ENCODE results near the gene PARD6A.

The PARD6A gene

DNA sequence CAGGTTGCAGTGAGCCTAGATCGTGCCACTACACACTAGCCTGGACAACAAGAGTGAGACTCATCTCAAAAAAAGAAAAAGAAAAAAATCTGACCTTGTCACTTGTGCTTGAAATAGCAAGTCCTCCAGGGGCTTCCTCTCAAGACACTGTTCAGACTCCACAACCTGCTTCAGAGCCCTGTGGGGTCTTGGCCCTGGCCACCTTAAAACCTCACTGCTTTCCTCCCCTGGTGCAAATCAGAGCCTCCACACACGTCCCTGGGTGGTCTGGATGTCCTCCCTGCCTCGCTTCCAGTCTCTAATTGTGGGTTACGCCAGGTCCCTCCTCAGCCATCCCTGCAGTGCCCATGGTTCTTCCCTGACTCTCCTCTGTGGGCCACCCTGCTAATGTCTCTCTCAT, 5.4 kb upstream of the PARD6A start:
- DNase-seq (ENCODE audit: low read depth) = no peak
- no peak for TF ChIP-seq MYC (IDR thresholded peaks at IDR 0.05; ENCODE audit: low read depth, low read length)
- no peak for TF ChIP-seq POLR2A (IDR thresholded peaks at IDR 0.05; ENCODE audit: extremely low read depth, insufficient read length)
- TF ChIP-seq, protein P1, sequence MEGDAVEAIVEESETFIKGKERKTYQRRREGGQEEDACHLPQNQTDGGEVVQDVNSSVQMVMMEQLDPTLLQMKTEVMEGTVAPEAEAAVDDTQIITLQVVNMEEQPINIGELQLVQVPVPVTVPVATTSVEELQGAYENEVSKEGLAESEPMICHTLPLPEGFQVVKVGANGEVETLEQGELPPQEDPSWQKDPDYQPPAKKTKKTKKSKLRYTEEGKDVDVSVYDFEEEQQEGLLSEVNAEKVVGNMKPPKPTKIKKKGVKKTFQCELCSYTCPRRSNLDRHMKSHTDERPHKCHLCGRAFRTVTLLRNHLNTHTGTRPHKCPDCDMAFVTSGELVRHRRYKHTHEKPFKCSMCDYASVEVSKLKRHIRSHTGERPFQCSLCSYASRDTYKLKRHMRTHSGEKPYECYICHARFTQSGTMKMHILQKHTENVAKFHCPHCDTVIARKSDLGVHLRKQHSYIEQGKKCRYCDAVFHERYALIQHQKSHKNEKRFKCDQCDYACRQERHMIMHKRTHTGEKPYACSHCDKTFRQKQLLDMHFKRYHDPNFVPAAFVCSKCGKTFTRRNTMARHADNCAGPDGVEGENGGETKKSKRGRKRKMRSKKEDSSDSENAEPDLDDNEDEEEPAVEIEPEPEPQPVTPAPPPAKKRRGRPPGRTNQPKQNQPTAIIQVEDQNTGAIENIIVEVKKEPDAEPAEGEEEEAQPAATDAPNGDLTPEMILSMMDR (IDR thresholded peaks at IDR 0.05; ENCODE audit: low read depth, low read length) = no peak
- no peak for TF ChIP-seq MAX (IDR thresholded peaks at IDR 0.05; ENCODE audit: low read depth, low read length)
- H3K4me3 ChIP-seq (ENCODE audit: low read depth, low read length) = no peak overlapping the region

DNA sequence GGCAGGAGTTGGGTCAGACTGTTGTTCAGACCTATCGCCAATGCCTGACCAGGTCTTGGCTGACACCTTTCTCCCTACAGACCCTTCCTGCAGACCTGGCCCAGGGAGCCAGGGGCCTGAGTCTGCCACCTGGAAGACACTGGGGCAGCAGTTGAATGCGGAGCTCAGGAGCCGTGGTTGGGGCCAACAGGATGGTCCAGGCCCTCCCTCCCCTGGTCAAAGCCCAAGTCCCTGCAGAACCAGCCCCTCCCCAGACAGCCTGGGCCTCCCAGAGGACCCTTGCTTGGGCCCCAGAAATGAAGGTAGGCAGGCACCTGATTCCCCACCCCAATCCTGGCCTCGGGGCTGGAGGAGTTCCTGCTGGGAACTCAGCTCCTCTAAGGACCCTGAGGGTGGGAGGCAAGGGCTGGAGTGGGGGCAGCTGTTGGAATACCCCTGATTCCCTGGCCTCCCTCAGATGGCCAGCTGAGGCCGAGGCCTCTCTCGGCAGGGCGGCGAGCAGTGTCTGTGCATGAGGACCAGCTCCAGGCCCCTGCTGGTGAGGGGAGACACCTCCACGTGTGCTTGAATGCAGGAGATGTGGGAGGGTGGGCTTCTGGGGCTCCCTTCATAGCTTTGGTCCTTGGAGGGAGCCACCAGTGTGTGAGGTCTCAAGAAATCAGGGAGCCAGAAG, 4.3 kb upstream of the PARD6A start:
- DNase-seq (ENCODE audit: low read depth) = no peak
- TF ChIP-seq POLR2A (IDR thresholded peaks at IDR 0.05; ENCODE audit: extremely low read depth, insufficient read length) = no peak
- no peak for TF ChIP-seq MYC (IDR thresholded peaks at IDR 0.05; ENCODE audit: low read depth, low read length)
- TF ChIP-seq, protein P1 (IDR thresholded peaks at IDR 0.05; ENCODE audit: low read depth, low read length) = no peak
- TF ChIP-seq MAX (IDR thresholded peaks at IDR 0.05; ENCODE audit: low read depth, low read length) = no peak
- H3K4me3 ChIP-seq (ENCODE audit: low read depth, low read length) = no peak overlapping the region

DNA sequence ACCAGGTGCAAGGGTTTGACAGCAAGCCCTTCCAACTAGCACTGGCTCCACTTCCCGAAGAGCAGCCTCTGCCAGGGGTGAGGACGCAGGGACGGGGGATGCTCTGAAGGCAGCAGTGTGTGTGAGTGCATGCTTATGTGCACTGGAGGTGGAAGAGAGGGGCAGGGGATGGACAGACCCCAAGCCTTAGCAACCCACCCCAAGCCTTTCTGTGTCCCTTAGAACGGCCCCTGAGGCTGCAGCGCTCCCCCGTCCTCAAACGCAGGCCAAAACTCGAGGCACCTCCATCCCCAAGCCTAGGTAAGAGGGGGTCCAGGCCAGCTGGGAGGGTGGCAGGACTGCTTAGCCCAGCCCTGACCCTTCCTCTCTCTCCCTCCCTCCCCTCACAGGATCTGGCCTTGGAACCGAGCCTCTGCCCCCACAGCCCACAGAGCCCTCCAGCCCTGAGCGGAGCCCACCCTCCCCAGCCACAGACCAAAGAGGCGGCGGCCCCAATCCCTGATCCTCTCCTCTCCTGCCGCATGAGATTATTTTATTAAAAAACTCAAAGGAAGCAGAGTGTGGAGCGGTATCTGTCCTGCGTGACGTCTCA, 3.6 kb upstream of the PARD6A start:
- TF ChIP-seq POLR2A (IDR thresholded peaks at IDR 0.05; ENCODE audit: extremely low read depth, insufficient read length) = no peak
- TF ChIP-seq MAX (IDR thresholded peaks at IDR 0.05; ENCODE audit: low read depth, low read length) = no peak
- no peak for TF ChIP-seq MYC (IDR thresholded peaks at IDR 0.05; ENCODE audit: low read depth, low read length)
- TF ChIP-seq, protein P1 (IDR thresholded peaks at IDR 0.05; ENCODE audit: low read depth, low read length) = no peak
- H3K4me3 ChIP-seq (ENCODE audit: low read depth, low read length) = no peak overlapping the region
- no peak for DNase-seq (ENCODE audit: low read depth)

- TF ChIP-seq, protein P1 (IDR thresholded peaks at IDR 0.05; ENCODE audit: low read depth, low read length) = no peak
- TF ChIP-seq MYC (IDR thresholded peaks at IDR 0.05; ENCODE audit: low read depth, low read length) (no peak), MAX (IDR thresholded peaks at IDR 0.05; ENCODE audit: low read depth, low read length) (no peak), POLR2A (IDR thresholded peaks at IDR 0.05; ENCODE audit: extremely low read depth, insufficient read length) (no peak)
- no peak overlapping the region for H3K4me3 ChIP-seq (ENCODE audit: low read depth, low read length)
Observed at GRCh38 chr16:67657751-67658518, 2.8 kb upstream of the PARD6A start.

GRCh38 chr16:67658849-67659674, 1.7 kb upstream of the PARD6A start:
- no peak for TF ChIP-seq MAX (IDR thresholded peaks at IDR 0.05; ENCODE audit: low read depth, low read length)
- no peak for TF ChIP-seq POLR2A (IDR thresholded peaks at IDR 0.05; ENCODE audit: extremely low read depth, insufficient read length)
- TF ChIP-seq MYC (IDR thresholded peaks at IDR 0.05; ENCODE audit: low read depth, low read length) = no peak
- TF ChIP-seq, protein P1 (IDR thresholded peaks at IDR 0.05; ENCODE audit: low read depth, low read length) = no peak
- H3K4me3 ChIP-seq (ENCODE audit: low read depth, low read length) = peak overlapping the region; percentile 73
- no peak for DNase-seq (ENCODE audit: low read depth)

More at GRCh38 chr16:67657751-67658518, 2.8 kb upstream of the PARD6A start:
- DNase-seq (ENCODE audit: low read depth) = no peak

All from NB4 (cell line).